CD4-positive, alpha-beta T cell treated with Interleukin-2 at 100 ng/mL for 4 hours (primary cell): ENCODE results near the gene LEMD2.

ENCODE experiments used
- DNase-seq: peaks from one replicate; pipeline ENCODE4 v3.0.0-alpha.2; 2020; ENCODE audit warnings: low spot score

Gene LEMD2

DNA sequence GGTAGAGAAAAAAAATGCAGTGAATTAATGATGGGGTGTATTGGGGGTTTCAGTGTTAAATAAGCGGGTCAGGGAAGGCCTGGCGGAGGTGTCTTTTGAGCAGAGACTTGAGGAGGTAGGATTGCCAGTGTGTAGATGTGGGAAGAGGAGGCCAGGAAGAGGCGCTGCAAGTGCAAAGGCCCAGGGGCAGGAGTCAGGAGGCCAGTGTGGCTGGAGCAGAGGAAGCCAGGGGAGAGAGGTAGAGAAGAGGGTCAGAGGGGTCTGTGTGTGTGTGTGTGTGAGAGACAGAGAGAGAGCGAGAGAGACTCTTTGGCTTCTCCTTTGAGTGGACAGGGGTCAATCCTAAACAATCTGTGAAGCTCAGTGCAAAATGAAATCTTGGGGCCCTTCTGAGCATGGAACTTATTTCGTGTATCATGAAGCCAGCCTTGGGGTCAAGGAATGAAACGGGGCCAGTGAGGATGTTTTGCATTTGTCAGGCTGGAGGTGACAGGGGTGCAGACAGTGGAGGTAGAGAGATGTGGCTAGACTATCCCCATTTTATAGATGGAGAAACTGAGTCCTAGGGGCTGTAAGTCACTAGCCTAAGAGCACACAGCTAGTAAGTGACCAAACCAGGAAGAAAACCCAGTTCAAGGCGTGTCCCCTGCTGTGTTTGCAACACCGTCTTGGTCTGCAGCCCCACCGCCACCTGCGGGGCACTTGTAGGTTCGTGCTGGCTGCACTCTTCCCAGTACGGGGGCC is 32.5 kb downstream of the LEMD2 start:
- DNase-seq: no peak

DNA sequence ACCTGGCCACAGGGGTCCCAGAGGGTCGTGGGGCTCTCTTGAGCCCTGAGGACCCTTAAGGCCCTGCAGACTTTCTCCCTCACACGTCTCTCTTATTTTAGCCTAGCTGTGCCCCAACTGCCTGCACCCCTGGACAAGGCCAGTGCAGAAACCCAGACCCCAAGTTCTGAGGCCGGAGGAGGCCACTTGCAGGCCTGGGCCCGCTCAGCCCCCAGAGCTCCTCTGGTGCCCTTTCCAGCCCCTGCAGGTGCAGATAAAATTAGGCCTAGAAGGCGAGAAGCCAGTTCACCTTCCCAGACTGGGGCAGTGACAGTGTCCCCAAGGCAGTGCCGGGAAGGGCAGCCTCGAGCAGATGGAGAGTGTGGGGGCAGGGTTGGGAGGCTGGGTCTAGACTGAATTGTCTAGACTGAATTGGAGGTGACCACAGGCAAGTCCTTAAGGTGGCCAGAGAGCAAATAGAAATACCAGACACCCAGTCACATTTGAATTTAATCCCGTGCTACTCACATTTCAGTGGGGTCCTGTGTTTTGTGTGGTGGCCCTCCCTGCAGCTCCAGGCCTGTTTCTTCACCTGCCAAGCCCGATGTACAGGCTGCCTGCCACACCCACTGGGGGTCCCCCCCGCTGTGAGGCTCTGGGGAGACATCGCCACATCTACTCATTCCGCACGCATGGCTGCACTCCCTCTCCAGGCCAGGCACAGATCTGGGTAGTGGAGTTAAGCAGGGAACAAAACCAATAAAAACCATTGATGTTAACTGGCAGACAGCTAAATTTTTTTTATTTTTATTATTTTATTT is 33.7 kb downstream of the LEMD2 start:
- no peak for DNase-seq

DNA sequence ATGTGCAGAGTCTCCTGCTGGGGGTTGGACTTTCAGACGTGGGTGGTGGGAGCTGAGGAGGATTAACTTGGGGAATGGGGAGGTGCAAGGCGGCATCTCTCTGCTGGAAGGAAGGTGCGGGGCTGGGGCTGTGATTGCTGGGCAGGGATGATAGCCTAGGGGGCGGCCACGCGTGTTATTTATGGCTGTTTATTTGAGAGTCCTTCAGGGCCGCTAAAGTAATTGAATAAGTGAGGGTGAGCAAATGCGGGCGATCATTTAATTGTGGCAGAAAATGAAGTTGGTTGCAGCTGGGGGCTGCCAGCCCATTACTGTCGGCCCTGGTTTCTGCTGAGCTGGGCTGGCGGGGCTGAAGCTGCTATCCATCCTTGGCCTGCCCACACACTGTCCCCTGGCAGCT is 34.7 kb downstream of the LEMD2 start:
- DNase-seq: no peak

DNA sequence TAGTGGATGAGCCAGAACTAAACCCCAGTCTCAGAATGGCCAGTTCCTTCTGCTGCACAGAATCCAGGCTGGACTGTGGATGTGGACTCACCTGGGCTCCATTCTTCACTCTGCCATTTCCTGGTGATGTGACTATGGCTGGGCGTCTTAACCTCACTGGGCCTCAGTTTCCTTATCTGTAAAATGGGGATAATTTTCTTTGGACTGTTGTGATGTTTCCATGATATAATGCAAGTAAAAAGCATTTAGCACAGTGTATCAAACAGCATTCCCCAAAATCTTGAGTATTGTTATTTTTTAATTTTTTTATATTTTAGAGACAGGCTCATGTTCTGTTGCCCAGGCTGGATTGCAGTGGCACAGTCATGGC is 36.3 kb downstream of the LEMD2 start:
- no peak for DNase-seq

DNA sequence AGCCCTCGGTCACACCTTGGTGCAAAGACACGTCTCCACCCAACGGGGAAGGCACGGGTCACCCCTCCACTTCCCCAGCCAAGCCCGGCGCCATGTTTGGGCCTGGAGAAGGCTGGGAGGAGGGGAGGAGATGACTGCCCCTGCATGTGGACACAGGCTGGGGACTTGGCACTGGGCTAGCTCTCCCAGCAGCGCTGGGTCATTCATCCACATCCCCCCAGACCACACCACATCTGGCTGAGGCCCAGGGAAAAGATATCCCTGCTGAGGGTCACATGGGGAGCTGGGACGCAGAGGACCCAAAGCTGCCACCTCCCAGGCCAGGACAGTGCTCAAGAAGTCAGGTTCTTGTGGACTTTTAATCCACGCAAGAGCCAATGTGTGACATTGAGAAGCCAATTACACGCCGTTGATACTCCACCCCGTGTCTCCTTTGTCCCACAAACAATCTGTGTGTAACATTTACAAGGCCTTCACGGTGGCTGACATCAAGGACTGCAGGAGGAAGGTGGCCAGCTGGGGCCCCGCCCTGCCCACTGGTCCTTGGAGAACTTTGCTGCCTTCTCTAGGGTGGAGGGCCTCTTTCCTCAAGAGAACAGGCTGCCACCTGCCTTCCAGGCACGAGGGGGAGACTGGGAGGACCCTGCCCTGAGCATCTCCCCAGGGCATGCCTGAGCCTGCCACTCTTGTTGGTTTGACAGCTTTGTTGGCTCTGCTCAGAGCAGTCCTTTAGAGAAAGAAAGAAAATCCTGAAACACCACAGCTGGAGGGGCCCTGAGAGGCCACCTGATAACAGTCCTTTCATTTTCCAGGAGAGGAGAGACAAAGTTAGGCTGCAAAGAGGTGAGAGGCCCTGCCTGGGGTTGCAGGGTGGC is 36.9 kb downstream of the LEMD2 start:
- DNase-seq: no peak

DNA sequence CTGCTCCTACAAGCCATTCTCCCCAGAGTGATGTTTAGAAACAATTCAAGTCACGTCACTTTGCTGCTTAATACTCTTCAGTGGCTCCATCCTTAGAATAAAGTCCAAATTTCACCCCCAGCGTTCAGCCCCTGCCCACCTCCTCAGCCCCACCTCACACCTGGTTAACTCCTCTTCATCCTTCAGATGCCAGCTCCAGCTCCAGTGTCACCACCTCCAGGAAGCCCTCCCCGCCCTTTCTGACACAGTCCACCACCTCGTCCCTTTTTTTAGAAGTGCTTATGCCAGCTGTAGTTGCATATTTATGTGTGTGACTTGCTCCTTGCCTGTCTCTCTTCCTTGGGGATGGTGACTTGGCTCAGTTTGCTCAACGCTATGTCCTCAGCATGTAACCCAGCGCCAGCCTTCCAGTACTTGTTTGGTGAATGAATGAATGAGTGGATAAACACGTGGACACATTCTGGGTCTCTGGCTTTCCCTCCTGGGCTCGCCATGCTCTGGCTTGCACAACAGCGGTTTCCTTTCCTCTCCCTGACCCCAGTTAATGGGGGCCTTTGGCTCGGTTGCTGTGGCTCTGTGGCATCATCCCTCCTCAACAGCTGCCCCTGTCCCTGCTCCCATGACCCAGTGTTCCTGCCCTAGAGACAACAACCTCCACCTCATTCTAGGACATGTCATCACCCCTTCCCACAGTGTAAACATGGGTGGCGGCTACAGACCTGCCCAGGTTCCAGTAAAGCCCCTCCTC is 38.5 kb downstream of the LEMD2 start:
- DNase-seq: no peak

DNA sequence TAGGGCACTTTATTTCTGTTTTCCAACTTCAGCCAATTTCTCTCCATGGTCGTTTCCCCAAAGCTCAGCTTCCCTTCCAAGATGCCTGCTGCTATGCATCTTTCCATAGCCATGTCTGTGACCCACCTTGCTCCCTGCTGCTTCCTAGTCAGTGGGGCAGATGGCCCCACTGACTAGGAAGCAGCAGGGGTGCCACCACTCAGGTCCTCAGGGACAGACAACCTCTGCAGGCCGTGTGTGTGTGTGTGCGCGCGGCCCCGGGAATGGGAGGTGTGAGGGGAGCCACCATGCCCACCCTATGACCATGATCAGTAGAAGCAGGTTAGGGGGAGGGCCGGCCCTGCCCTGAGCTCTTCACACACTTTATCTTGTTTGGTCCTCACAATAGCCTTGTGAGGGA is 39.5 kb downstream of the LEMD2 start:
- no peak for DNase-seq

DNA sequence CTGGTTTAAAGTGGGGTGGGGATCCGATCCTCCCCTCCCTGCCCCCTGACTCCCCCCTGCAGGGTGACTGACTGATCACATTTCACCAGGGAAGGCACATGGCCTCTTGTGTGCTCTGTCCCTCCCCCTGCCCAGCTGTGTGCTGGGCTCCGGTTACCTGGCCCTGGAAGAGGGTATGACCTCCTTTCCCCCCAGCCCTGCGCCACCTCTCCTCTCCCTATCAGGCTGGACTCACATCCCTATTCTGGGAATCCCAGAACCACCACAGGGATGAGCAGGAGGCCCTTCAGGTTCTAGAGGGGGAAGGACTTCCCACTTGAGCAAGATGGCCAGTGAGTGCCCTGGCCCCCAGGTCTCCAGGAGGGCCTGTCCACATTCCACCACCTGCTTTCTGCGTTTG is 40.1 kb downstream of the LEMD2 start:
- DNase-seq: no peak

DNA sequence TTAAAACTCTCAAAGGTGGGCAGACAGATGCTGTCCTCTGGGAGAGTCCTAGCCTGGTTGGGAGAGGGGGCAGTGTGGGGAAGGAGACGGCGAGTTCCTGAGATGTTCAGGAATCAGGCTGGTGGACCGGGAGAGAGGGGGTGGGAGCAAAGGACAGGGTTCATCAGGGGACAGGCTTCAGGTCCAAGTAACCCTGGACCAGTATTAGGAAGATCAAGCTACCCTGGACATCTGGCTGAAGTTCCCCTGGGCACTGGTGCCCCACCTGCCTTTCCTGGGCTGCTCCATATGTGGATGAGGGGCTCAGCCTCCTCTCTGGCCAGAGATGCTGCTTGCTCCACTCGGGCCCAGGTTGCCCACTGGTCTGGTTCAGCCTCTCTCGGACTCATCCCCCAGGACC is 41.1 kb downstream of the LEMD2 start:
- no peak for DNase-seq

DNA sequence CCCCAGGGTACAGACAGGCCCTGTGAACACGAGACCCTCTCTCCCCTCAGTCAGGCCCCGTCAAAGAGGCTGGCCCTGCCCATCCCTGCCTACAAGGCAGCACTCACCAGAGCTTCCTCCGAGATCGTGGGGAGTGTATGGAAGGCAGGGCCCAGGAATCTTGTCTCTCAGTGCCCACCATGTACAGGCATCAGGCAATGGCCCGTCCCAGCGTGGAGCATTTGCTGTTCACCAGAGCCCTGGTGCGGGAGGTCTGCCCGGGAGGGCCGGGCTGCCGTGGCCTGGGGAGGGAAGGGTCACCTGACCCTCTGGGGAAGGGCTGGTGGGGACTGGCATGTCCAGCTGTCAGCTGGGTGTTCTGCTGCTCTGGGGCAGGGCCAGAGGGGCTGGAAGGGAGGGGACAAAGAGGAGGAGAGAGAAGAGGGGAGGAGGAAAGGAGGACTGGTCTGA is 42.3 kb downstream of the LEMD2 start, which contains the start of gene IP6K3:
IP6K3 (minus strand) TSS at position 255 of the 450 bp plus-strand sequence. CDS start 11,429 bp downstream, outside the sequence.
- no peak for DNase-seq

DNA sequence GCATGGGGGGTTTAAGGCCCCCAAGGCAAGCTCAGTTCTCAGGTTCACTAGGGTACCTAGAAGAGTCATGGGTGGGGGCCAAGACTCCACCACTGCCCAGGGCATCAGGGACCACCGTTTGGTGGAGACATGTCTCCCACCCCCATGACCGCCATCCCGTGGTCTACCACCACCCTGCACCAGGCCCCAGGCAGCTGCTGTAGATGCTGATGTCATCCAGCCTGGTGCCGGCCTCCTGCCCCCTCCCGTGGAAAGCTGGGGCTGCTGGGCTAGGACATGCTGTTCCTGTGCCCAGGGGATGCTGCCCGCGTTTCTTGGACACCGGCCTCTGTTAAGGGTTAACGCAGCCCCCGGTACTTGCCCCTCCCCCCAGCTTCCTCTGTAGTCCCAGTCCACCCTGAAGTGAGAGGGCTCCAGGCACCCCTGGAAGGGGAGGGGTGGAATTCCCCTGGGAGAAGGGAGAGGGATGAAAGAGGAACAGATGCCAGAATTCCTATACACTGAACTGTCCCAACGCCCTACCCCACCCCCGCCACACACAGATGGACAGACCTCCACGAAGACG is 42.8 kb downstream of the LEMD2 start:
- DNase-seq: no peak

DNA sequence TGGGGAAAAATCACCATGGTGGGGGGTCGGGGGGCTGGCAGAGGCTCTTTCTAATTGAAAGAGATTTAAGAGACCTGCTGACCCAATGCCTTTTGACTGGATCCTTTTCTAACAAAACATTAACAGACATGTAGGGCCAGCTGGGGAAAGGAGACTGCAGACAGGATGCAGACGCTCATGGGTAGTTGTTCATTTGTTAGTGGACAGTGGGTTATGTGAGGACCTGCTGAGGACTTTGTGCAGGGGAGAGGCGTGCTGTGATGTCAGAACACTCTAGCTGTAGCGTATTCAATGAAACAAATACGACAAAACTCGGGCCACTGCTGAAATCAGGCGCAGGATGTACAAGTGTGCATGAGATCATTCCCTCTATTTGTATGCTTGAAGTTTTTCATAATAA is 43.4 kb downstream of the LEMD2 start:
- DNase-seq: no peak

DNA sequence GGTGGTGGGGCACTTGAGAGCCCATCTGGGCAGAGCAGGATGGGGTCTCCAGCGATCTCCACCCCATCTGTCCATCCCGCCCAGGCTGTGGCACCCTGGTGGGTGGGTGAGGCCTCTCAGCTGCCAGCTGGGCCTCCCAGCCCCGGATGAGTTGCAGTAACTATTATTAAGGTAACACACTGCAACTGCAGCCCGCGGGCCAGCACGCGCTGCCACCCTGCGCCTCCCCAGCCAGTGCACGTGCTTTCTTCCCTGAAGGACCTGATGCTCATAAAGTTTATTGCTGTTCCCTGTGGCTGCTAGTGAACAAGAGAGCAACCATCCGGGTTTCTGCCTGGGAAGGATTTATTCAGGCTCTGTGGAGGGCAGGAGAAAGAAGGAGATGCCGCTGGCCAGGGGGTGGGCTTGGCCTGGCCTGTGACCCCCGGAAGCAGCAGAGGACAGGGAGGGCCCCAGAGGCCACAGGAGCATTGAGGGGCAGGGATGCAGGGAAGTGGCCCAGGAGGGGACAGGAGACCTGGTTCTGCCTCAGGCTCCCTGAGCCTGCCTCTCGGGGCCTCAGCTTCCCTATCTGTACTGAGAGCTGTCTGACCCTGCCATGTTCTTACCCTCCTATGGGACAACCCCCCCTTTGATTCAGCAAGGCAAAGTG is 43.9 kb downstream of the LEMD2 start:
- no peak for DNase-seq

DNA sequence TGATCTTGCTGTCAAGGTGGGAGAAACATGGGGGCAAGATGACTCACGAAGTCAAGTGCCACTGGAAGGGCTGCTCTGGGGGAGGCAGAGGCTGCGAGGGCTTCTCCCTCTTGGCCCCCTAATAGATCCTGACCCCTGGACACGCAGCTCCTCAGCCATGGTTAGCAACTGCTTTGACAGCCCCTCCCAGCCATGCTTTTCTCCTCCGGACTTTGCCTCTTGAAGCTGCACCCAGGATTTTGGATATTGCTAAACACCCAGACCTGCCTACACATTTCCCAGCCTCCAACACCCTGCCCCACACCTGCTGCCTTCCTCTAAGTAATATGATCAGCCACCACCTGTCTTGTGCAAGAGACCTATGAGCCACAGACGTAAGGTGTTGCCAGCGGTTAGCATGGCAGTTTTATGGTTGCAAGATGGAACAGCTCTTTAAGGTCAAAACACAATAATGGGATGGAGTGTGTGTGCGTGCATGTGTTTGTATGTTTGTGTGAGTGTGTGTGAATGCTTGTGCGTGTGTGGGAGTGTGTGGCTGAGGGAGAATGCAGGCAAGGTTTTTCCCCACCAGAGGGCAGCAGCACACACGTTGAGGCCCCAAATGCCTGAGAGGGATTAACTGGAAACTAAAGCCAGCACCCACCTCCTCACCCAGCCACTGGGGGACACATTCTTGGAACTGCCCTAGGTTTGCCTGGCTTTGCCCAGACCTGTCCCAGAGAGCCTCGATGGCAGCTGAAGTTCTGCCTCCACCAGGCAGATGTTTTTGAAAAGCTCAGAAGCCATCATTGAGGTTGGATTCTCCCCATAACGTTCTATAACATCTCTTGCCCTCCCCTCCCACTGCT is 44.7 kb downstream of the LEMD2 start:
- peak; percentile 75 for DNase-seq

DNA sequence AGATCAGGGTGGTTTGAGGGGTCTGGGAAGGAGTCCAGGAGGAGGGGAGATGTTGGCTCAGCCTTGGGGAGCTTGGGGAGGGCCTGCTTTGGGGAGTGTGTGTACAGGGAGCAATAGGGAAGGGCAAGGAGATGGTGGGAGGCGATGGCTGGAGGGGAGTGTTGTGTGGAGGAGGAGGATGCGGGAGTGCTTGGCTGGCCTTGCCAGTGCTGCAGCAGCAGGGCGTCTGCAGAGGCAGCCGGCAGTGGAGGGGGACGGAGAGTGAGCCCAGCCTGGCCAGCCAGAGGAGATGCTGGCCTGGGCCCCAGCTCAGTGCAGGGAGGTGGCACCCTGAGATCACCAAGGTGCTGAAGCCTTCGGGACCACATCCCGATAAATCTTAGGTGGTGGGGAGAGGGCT is 46.1 kb downstream of the LEMD2 start:
- DNase-seq: no peak

DNA sequence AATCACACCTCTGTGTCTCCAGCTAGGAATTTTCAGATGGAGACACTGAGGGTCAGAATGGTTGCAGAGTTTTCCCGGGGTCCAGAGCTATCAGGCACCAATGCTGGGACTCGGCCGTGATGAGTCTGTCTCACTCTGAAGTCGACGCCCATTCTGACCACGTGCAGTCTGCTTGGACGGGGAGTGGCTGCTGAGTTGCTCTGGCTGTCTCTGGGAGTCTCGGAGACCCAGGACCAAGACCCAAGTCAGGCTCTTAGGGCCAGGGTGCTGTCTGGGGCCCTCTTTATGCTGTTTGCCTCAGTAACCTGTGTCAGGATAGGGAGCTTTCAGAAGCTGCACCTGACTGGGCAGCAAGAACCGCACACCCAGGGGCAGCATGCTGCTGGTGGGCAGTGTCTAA is 46.8 kb downstream of the LEMD2 start:
- no peak for DNase-seq

DNA sequence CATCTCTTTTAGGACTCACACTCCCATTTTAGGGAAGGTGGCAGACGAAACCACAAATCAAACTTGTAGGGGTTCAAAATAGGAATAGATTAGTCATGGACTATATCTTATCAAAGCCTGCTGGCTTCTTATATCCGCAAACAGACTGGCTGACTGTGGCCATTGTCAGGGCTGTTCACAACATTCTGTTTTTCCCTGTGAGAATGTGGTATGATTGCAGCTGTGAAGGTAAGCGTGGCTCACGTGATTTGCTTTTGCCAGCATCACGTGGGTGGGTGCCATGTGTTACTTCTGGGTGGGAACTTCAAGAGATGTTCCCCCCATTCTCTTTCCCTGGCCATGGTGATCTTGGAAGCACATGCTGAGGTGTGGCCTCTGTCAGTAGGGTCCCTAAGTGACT is 48.1 kb downstream of the LEMD2 start:
- DNase-seq: no peak

DNA sequence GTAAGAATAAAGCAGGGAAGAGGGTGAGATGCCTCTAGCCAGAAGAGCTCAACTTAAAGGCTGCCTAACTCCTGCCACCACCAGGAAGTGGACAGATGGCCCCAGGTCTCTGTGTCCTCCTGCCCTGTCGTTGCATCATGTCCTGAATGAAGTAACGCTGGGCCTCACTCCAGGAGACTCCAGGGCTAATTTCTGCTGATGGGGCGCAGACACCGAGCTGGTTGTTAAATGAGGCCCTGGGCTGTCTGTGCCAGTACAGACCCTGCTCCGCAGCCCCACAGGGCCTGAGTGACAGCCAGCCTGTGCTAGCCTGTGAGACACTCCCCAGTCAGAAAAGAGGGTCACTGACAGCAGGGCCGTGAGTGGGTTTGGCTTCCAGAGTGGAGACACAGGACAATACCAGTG is 48.7 kb downstream of the LEMD2 start:
- DNase-seq: no peak

DNA sequence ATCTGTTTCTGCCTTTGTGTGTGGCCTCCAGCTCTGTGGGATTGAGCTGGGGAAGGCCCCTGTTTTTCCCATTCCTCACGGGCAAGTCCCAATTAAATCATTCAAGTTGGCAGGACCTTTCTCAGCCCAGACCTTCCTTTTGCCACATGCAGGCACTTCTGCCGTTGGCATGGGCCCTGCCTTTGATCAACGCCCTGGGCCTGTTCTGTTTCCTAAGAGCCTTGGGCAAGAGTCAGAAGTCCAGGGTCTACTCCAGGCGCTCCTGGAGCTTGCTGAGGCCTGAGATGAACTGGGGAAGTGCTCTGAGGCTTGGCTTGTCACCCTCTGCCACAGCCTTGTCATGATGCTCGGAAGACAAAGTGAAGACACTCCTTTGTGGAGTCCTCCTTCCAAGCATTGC is 49.4 kb downstream of the LEMD2 start:
- DNase-seq: no peak

DNA sequence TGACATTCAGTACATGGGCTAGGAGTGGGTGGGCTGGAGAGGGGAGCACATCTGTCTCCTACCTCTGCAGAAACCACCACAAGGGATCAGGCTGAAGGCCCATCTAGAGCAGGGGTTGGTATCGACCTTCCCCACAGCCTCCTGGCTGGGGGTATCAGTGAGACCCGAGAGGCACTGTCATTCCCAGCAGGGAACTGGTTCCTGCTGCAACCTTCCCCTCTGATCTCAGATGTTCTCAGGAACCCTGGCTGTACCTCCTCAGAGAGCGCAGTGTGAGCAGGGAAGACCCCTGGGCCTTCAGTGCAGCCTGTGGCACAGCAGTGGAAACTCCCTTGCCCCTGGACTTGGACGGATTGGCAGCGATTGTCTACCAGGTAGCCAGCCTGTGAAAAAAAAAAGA is 50.1 kb downstream of the LEMD2 start:
- no peak for DNase-seq
